Testis (tissue), 3 donors: Measurements from ENCODE around the gene TXLNB. TPM values are rescaled to one million over a fixed set of nuclear protein-coding genes. Genes with fewer than 3 reads are reported as not detected.
A peak's percentile ranks its signal among the peaks of the same experiment; 100 is the strongest.

ENCODE experiments used
- DNase-seq: peaks from one replicate; pipeline ENCODE4 v3.0.0-alpha.2; 2019
- H3K27ac ChIP-seq, 2 donors: fragments of 200-600 bp; sonication (generic); one replicate each; pipeline ENCODE4 v1.5.1; 2019
- H3K27me3 ChIP-seq: fragments of 200-600 bp; sonication (generic); one replicate; pipeline ENCODE4 v1.5.1; 2019
- H3K36me3 ChIP-seq: fragments of 200-600 bp; sonication (generic); one replicate; pipeline ENCODE4 v1.5.1; 2017; ENCODE audit warnings: low read depth; ENCODE audit errors: missing control alignments
- H3K4me1 ChIP-seq: fragments of 200-600 bp; sonication (generic); one replicate; pipeline ENCODE4 v1.5.1; 2019
- H3K4me3 ChIP-seq, 2 donors: fragments of 200-600 bp; sonication (generic); one replicate each; pipeline ENCODE4 v1.5.1; 2017 to 2019
- H3K9me3 ChIP-seq: fragments of 200-600 bp; sonication (generic); one replicate; pipeline ENCODE4 v1.5.1; 2017
- POLR2A ChIP-seq: fragments of 450-650 bp; IDR thresholded peaks from one replicate; pipeline ENCODE4 v1.6.1; 2017; ENCODE audit warnings: antibody characterized with exemption, mild to moderate bottlenecking, moderate library complexity
- WGBS, 2 donors: methylation state at CpG; one replicate each; pipeline ENCODE4 v1.1.5; 2018; 5-methylcytosine and 5-hydroxymethylcytosine counted together
- intact Hi-C: fragments of 100-400 bp; cut with DNase I; formaldehyde crosslinking; loops from one replicate; pipeline ENCODE4 v1.15.1; 2023; ENCODE audit warnings: low total_unique reads
- polyA plus RNA-seq: library from polyadenylated mRNA; stranded (reverse); fragments of 350-450 nt; fragmentation: Illumina TruSeq; extraction: RNeasy Lipid Tissue Mini Kit (QIAGEN cat#74804); gene quantifications from one replicate; pipeline ENCODE4 v1.2.3, GENCODE V29; 2014; ENCODE audit warnings: low read depth, low replicate concordance; ENCODE audit not compliant: insufficient read depth
- total RNA-seq, 2 donors: library from RNA; depleted of rRNA; stranded (reverse); fragments of >200 nt; gene quantifications; one replicate each; pipeline ENCODE4 v1.2.3, GENCODE V29; 2016
- TF ChIP-seq, protein P1 (sequence below), 3 experiments: fragments of 450-650 bp in 2 of 3; fragments of 200-600 bp in 1 of 3; sonication (generic) in 1 of 3; IDR thresholded peaks; one replicate each; pipeline ENCODE4 v1.5.1; 2016 to 2019; ENCODE audit warnings: antibody characterized with exemption in 3 of 3, mild to moderate bottlenecking in 2 of 3, moderate library complexity in 1 of 3

TXLNB gene
- total and polyA plus RNA-seq, 3 donors from 2014 or later = 3.7 to 4.5 (median 4.1) TPM

DNA sequence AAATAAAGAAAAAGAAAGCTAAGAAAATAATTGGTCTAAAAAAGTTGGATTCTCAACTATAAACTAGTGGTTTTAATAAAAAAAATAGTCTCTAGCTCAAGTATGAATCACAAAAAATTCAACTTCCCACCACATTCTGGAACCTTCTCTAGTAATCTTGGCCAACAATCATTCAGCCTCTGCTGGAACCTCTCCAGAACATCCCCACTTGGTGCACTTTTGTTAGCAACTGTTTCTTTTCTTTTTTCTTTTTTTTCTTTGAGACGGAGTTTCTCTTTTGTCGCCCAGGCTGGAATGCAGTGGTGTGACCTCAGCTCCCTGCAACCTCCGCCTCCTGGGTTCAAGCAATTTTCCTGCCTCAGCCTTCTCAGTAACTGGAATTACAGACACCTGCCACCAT, 35.7 kb downstream of the TXLNB start:
- DNase-seq = peak; percentile 71
- H3K4me1 ChIP-seq = peaks cover 27% of the 10 kb centered on the region
- WGBS, 2 donors = 57 to 69% methylated on average over 3 of the region's 3 CpGs
- no peak overlapping the region for H3K4me3 ChIP-seq
- no peaks in the 10 kb centered on the region for H3K27me3 ChIP-seq
- intact Hi-C loops = no loop called here
- H3K9me3 ChIP-seq = no peaks in the 10 kb centered on the region
- H3K27ac ChIP-seq = peak overlapping the region; percentile 35 to 60
- no peaks in the 10 kb centered on the region for H3K36me3 ChIP-seq
- no peak for TF ChIP-seq POLR2A
- TF ChIP-seq, protein P1, sequence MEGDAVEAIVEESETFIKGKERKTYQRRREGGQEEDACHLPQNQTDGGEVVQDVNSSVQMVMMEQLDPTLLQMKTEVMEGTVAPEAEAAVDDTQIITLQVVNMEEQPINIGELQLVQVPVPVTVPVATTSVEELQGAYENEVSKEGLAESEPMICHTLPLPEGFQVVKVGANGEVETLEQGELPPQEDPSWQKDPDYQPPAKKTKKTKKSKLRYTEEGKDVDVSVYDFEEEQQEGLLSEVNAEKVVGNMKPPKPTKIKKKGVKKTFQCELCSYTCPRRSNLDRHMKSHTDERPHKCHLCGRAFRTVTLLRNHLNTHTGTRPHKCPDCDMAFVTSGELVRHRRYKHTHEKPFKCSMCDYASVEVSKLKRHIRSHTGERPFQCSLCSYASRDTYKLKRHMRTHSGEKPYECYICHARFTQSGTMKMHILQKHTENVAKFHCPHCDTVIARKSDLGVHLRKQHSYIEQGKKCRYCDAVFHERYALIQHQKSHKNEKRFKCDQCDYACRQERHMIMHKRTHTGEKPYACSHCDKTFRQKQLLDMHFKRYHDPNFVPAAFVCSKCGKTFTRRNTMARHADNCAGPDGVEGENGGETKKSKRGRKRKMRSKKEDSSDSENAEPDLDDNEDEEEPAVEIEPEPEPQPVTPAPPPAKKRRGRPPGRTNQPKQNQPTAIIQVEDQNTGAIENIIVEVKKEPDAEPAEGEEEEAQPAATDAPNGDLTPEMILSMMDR (IDR thresholded peaks at IDR 0.05) = no peak

DNA sequence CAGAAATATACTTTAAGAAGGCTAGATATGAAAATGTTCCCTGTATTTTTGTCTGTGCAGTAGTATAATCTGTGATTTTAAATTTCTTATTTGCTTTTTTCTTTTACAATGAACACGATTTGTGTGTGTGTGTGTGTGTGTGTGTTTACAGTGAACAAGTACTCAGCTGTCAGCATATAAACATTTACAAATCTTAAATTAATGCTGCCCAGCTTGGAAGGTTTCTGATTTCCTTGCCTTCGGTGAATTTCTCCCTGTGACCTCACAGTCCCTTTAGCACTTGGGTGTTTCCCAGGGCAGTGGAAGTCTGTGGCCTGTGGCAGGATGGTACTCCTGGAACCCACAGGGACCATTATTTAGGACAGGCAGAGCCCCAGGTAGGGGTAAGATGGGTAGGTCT, 37.6 kb downstream of the TXLNB start:
- DNase-seq = no peak
- Histone ChIP-seq H3K36me3 (no peaks in the 10 kb centered on the region), H3K27ac (peak overlapping the region; percentile 35 to 60), H3K4me1 (peaks cover 41% of the 10 kb centered on the region), H3K9me3 (no peaks in the 10 kb centered on the region), H3K4me3 (no peak overlapping the region), H3K27me3 (no peaks in the 10 kb centered on the region)
- 66 to 70% methylated on average over 2 of the region's 2 CpGs for WGBS, 2 donors
- intact Hi-C loops = no loop called here
- TF ChIP-seq, protein P1 (IDR thresholded peaks at IDR 0.05) = no peak
- TF ChIP-seq POLR2A = no peak

DNA sequence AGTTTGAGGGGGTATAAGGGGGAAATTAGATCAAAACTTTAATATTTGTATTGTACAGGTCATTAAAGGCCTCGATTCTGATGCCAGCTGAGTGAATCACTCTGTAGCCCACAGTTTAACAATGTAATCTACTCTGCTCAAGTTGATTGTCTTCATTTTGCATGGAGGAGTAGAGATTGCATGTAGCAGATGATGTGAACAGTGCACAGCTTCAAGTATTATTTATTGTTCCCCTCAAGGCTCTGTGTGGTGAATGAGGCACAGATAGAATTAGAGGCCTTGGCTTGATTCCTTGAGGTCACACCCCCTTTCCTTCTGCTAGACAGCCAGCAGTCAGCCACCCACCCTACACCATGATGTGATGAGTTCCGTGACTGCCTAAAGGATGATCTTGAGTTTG, 38.1 kb downstream of the TXLNB start:
- H3K36me3 ChIP-seq = no peaks in the 10 kb centered on the region
- no peaks in the 10 kb centered on the region for H3K9me3 ChIP-seq
- WGBS, 2 donors = 64 to 91% methylated on average over 2 of the region's 2 CpGs
- DNase-seq = peak; percentile 85
- intact Hi-C loops = no loop called here
- TF ChIP-seq, protein P1 (IDR thresholded peaks at IDR 0.05) = no peak
- TF ChIP-seq POLR2A = no peak
- peaks cover 41% of the 10 kb centered on the region for H3K4me1 ChIP-seq
- H3K27me3 ChIP-seq = no peaks in the 10 kb centered on the region
- H3K4me3 ChIP-seq = no peak overlapping the region
- H3K27ac ChIP-seq = peak overlapping the region in 1 of 2 donors; percentile 71

DNA sequence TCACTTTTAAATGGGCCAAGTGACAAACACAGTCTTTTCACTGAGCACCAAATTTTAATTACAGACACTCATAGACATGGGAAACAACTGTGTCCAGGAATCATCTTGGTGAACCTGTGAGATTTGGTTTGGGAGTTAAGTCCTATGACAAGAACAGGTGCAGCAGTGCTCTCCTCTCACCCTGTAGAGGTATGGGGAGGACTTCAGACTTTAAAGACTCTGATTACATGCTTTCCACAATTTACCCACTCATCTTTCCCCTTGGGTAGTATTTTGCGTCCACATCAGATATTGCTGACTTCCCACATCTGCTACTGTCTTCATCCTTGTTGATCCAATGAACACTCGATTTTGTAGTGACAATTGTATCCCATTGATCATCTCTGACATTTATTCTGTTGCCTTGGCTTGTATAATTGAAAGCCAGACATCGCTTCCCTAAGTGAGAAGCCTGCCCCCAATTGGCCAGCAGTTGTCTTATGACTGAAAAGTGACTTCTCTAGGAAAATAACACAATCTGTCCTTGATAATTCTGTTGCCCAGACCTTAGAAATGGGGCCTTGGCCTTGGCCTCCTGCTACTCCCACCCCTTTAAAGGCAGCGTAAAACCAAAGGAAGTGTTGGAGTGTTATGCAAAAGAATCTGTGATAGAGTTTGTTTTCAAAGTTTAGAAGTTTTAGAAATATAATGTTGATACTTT, 40.0 kb downstream of the TXLNB start:
- no peak for TF ChIP-seq POLR2A
- TF ChIP-seq, protein P1 (IDR thresholded peaks at IDR 0.05) = no peak
- intact Hi-C loops = no loop called here
- WGBS, 2 donors = 41% methylated on average over 4 of the region's 4 CpGs
- peak; percentile 54 for DNase-seq
- Histone ChIP-seq H3K4me1 (peaks cover 37% of the 10 kb centered on the region), H3K27me3 (no peaks in the 10 kb centered on the region), H3K9me3 (no peaks in the 10 kb centered on the region), H3K27ac (peak overlapping the region; percentile 46 to 71), H3K36me3 (no peaks in the 10 kb centered on the region), H3K4me3 (no peak overlapping the region)
